ENCODE results near the gene MTA2.
"Not testable (repeated sequence)": the region's sequence is repeated elsewhere in the genome, so short reads cannot be mapped to it uniquely, and the experiment has no call there.

Gene MTA2

GRCh38 chr11:62601372-62602140 is at the start of gene MTA2:
TSS of gene MTA2 (minus strand) at chr11:62601865. CDS start at chr11:62601450, 415 bp downstream.
- in situ Hi-C loops (cut with MboI; ENCODE audit: low sequenced_read_pairs): no loop called here

GRCh38 chr11:62650283-62650682 is 48.6 kb upstream of the MTA2 start:
- in situ Hi-C loops (cut with MboI; ENCODE audit: low sequenced_read_pairs): not testable (repeated sequence)

- in situ Hi-C loops (cut with MboI; ENCODE audit: low sequenced_read_pairs): no loop called here
Observed at GRCh38 chr11:62649486-62649885, 47.8 kb upstream of the MTA2 start.

DNA sequence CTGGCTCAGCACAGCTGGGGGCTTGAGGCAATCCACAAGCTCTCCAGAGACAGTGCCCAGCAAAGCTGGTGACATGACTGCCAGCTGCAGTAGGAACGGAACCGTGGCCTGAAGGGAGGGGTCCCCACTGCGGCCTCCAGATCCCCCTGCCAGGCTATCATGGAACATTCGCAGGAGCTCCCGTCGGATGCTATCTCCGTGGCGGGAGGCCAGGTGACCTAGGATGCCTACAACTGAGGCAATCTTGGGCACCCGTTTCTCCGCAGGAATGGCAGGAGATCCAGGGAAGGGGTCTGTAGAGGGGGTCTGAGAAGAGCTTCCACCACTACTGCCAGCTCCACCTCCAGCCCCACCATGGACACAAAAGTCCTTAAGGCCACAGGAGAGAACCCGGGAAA is 47.3 kb upstream of the MTA2 start:
- in situ Hi-C loops (cut with MboI; ENCODE audit: low sequenced_read_pairs): no loop called here

DNA sequence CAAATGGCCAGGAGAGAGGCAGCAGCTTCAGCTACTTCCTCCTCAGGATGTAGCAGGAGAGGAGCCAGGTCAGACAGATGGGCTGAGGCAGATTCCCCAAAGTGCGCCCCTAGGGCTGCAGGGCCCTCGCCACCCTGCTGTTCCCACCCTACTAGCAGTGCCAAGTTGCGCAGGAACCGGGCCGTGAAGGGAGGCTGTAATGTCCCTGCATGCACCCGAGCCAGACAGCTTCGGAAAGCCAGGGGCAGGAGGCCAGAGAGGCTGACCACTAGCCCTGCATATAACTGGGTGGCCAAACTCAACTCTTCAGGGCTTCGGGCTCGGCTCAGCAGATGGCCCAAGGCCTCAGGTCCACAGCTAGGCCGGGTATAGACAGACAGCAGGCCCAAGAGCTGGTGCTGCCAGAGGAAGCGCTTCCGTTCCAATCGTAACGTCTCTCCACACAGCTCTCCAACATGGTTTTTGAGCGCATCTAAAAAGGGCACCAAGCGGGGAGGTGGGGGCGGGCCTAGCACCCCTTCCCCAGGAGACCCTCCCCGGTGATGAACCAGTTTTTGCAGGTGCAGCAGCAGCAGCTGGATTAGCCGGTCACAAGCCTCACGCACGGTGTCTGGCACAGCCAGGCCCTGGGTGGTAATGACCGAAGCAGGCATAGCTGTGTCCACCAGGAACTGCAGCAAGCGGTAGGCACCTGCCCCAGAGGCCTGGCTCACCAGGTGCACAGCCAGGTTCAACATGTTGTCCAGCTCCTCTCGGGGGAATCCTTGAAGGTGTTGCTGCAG is 46.7 kb upstream of the MTA2 start:
- in situ Hi-C loops (cut with MboI; ENCODE audit: low sequenced_read_pairs): no loop called here

GRCh38 chr11:62647609-62648005 is 45.9 kb upstream of the MTA2 start:
- in situ Hi-C loops (cut with MboI; ENCODE audit: low sequenced_read_pairs): no loop called here

GRCh38 chr11:62646825-62647608 is 45.4 kb upstream of the MTA2 start:
- in situ Hi-C loops (cut with MboI; ENCODE audit: low sequenced_read_pairs): no loop called here

- in situ Hi-C loops (cut with MboI; ENCODE audit: low sequenced_read_pairs): no loop called here
Observed at GRCh38 chr11:62645946-62646824, 44.5 kb upstream of the MTA2 start, which contains the start of gene GANAB. TSS of gene GANAB (minus strand) at chr11:62646613. CDS start at chr11:62646599, 14 bp downstream.

DNA sequence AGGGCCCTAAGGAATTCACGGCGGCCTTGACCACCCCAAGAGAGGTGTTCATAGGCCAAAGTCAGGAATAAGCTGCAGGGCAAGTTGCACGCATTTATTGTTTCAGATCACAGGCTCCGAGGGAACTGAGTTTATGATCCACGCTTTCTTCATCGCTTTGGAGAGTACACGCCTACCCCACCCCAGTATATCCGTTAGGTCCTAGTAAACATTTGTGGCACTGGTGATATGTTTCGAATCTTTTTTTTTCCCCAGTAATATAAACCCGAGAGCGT is 43.9 kb upstream of the MTA2 start:
- in situ Hi-C loops (cut with MboI; ENCODE audit: low sequenced_read_pairs): no loop called here

- in situ Hi-C loops (cut with MboI; ENCODE audit: low sequenced_read_pairs): no loop called here
Observed at GRCh38 chr11:62644220-62644619, 42.6 kb upstream of the MTA2 start.

DNA sequence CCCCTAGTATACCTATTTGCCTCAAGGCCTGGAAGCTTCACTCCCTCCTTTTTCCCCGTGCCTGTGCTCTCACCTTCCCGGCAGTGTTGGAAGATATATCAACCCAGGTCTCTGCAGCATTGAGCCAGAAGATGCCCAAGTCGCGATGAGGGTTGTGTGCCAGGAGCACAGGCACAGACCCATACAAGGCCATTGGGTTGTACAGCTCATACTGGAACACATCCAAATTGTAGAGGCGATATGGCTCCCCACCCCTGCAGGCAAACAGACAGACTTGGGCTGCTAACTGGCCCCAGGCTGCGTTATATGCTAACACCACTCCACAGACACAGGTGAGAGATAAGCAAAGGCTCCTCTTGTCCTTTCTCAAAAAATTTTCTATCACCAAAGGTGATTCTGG is 30.8 kb upstream of the MTA2 start:
- in situ Hi-C loops (cut with MboI; ENCODE audit: low sequenced_read_pairs): no loop called here

GRCh38 chr11:62627713-62628112 is 26.0 kb upstream of the MTA2 start:
- in situ Hi-C loops (cut with MboI; ENCODE audit: low sequenced_read_pairs): no loop called here

GRCh38 chr11:62622476-62623089 is 20.9 kb upstream of the MTA2 start:
- in situ Hi-C loops (cut with MboI; ENCODE audit: low sequenced_read_pairs): no loop called here

GRCh38 chr11:62621567-62622470 is 20.2 kb upstream of the MTA2 start, which contains the start of gene B3GAT3:
TSS of gene B3GAT3 (minus strand) at chr11:62621986. CDS start at chr11:62621947, 39 bp downstream.
- in situ Hi-C loops (cut with MboI; ENCODE audit: low sequenced_read_pairs): no loop called here

DNA sequence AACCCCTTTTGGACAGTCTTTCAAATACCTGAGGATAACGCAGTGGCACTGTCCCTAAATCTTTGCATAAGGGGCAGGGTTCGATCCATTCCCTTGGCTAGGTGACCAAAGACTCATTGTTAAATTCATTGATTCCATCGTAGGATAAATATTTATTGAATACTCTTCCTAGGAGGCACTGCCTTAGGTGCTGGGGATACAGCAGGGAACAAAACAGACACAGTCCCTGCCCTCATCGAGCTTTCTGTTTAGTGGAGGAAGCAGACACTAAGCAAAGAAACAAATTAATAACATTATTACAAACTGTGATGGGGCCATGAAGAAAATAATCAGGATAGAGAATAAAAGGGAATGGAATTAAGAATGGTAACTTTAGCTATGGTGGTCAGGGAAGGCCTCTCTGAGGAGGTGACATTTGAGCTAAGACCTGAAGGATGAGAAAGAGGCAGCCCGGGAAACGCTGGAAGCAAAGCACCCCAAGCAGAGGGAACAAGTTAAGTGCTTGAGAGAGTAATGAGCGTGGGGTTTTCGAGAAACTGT is 19.4 kb upstream of the MTA2 start:
- in situ Hi-C loops (cut with MboI; ENCODE audit: low sequenced_read_pairs): no loop called here

GRCh38 chr11:62616957-62617356 is 15.3 kb upstream of the MTA2 start:
- in situ Hi-C loops (cut with MboI; ENCODE audit: low sequenced_read_pairs): not testable (repeated sequence)

GRCh38 chr11:62615521-62615920 is 13.9 kb upstream of the MTA2 start:
- in situ Hi-C loops (cut with MboI; ENCODE audit: low sequenced_read_pairs): no loop called here

DNA sequence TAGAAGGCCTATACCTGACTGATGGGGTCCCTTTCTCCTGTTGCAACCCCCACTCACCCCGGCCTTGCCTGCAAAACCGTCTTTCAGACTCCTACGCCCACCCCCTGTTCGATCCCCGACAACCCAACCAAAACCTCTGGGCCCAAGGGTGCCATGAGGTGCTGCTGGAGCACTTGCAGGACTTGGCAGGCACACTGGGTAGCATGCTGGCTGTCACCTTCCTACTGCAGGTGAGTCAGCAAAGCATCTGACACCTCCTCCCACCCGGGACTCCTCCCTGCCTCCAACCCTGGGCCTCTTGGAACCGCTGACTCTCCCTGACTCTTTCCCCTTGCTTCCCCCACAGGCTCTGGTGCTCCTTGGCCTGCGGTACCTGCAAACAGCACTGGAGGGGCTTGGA is 12.6 kb upstream of the MTA2 start:
- in situ Hi-C loops (cut with MboI; ENCODE audit: low sequenced_read_pairs): no loop called here

- in situ Hi-C loops (cut with MboI; ENCODE audit: low sequenced_read_pairs): no loop called here
Observed at GRCh38 chr11:62613291-62613778, 11.7 kb upstream of the MTA2 start.
